Psoas muscle (tissue), 8 donors: ENCODE results near the gene RFC2. TPM values are rescaled to one million over a fixed set of nuclear protein-coding genes. Genes with fewer than 3 reads are reported as not detected.

ENCODE experiments used
- ATAC-seq, 4 donors: fragments of 200-7000 bp; cut with Tn5 transposase; one replicate each; pipeline ENCODE4 v1.9.1; 2020; ENCODE audit warnings: moderate library complexity in 3 of 4, mild to moderate bottlenecking in 2 of 4
- DNase-seq, 2 donors: peaks; one replicate each; pipeline ENCODE4 v3.0.0-alpha.2; 2020
- H3K27ac ChIP-seq: fragments of 200-600 bp; one replicate; pipeline ENCODE4 v1.8.0; 2022
- H3K27me3 ChIP-seq, 3 donors: fragments of 200-600 bp in 1 of 3; one replicate each; pipeline versions ENCODE4 v1.6.1 to v1.8.0; 2013 to 2022; ENCODE audit warnings: low read length in 2 of 3, mild to moderate bottlenecking in 2 of 3, moderate library complexity in 1 of 3; ENCODE audit not compliant: insufficient read depth in 3 of 3
- H3K36me3 ChIP-seq, 2 donors: fragments of 200-600 bp in 1 of 2; one replicate each; pipeline versions ENCODE4 v1.6.1 to v1.8.0; 2013 to 2022; ENCODE audit warnings: low read depth in 1 of 2, mild to moderate bottlenecking in 1 of 2, moderate library complexity in 1 of 2; ENCODE audit not compliant: insufficient read depth in 1 of 2
- H3K4me1 ChIP-seq: fragments of 200-600 bp; one replicate; pipeline ENCODE4 v1.8.0; 2022
- H3K4me3 ChIP-seq: fragments of 200-600 bp; one replicate; pipeline ENCODE4 v1.8.0; 2022; ENCODE audit warnings: mild to moderate bottlenecking
- H3K9me3 ChIP-seq: fragments of 200-600 bp; one replicate; pipeline ENCODE4 v1.8.0; 2022
- CTCF ChIP-seq: fragments of 200-600 bp; IDR thresholded peaks from one replicate; pipeline ENCODE4 v1.8.0; 2022; ENCODE audit warnings: antibody characterized with exemption
- WGBS, 3 donors: extraction: QIAGEN DNeasy Blood & Tissue Kit; methylation state at CpG; one replicate each; pipeline versions ENCODE4 v1.1.6 to v1.1.7; 2013; 5-methylcytosine and 5-hydroxymethylcytosine counted together
- intact Hi-C, 2 donors: fragments of 100-400 bp; cut with DNase I; formaldehyde crosslinking; loops; one replicate each; pipeline versions ENCODE4 v1.11.0 to v1.14.2; 2022
- polyA plus RNA-seq, 3 donors: library from polyadenylated mRNA; stranded (reverse); fragments of 200-250 nt; gene quantifications; one replicate each; pipeline ENCODE4 v1.2.3, GENCODE V29; 2013
- total RNA-seq, 4 donors: library from RNA; stranded (reverse); fragmentation: NEBNext Ultra II Directional in 2 of 4; extraction: Animal tissue kit (Norgen Biotek cat#: 25700) in 2 of 4; gene quantifications; one replicate each; pipeline versions ENCODE4 v1.2.1 to v1.2.4, GENCODE V29; 2021 to 2023
- donor health status: healthy with polysubstance abuse.
- donor health status: DM: no; HTN: no; CAD: no; lungs with moderate emphysema.
- donor health status: Bipolar disorder and iron deficiency.
- donor health status: healthy.
- donor health status: DM: yes; HTN: yes; CAD: no.
- donor health status: DM: no; HTN: no; CAD: no.
- donor health status: DM: no; HTN: no; CAD: no.
- donor health status: DM: yes; HTN: yes; CAD: no.

The RFC2 gene
- total and polyA plus RNA-seq, 7 donors = 13.7 to 25.8 (median 19.8) TPM

- TF ChIP-seq CTCF = no peak
- no peak for ATAC-seq
- no peak for DNase-seq
Observed at GRCh38 chr7:74233655-74234285, 20.4 kb downstream of the RFC2 start.

GRCh38 chr7:74231232-74231590 lies 23.0 kb downstream of the RFC2 start:
- TF ChIP-seq CTCF = no peak
- H3K4me3 ChIP-seq = no peak overlapping the region
- DNase-seq = no peak
- no peaks in the 10 kb centered on the region for H3K9me3 ChIP-seq
- ATAC-seq = no peak
- no peaks in the 10 kb centered on the region for H3K27me3 ChIP-seq
- no peak overlapping the region for H3K27ac ChIP-seq
- WGBS, 3 donors = 91 to 95% (median 91%) methylated on average over 12 of the region's 12 CpGs
- H3K4me1 ChIP-seq = no peaks in the 10 kb centered on the region
- intact Hi-C loops = no loop called here
- H3K36me3 ChIP-seq = peaks cover 0 to 72% of the 10 kb centered on the region in 2 donors

More at GRCh38 chr7:74233655-74234285, 20.4 kb downstream of the RFC2 start:
- H3K27ac ChIP-seq = no peak overlapping the region
- 86 to 92% (median 87%) methylated on average over 13 of the region's 13 CpGs for WGBS, 3 donors
- H3K27me3 ChIP-seq = no peaks in the 10 kb centered on the region
- peaks cover 0 to 89% of the 10 kb centered on the region in 2 donors for H3K36me3 ChIP-seq
- intact Hi-C loops = no loop called here
- no peaks in the 10 kb centered on the region for H3K9me3 ChIP-seq
- no peaks in the 10 kb centered on the region for H3K4me1 ChIP-seq
- H3K4me3 ChIP-seq = no peak overlapping the region

- ATAC-seq = no peak
- no peak overlapping the region for H3K27ac ChIP-seq
- H3K4me3 ChIP-seq = no peak overlapping the region
- no peaks in the 10 kb centered on the region for H3K4me1 ChIP-seq
- intact Hi-C loops = no loop called here
- peaks cover 0 to 67% of the 10 kb centered on the region in 2 donors for H3K36me3 ChIP-seq
- no peaks in the 10 kb centered on the region for H3K27me3 ChIP-seq
- DNase-seq = no peak
- 94 to 96% (median 96%) methylated on average over 15 of the region's 15 CpGs for WGBS, 3 donors
- no peaks in the 10 kb centered on the region for H3K9me3 ChIP-seq
- TF ChIP-seq CTCF = no peak
Observed at GRCh38 chr7:74230446-74231231, 23.6 kb downstream of the RFC2 start.

GRCh38 chr7:74228951-74229900 lies 25.0 kb downstream of the RFC2 start:
- no peak for TF ChIP-seq CTCF
- H3K4me3 ChIP-seq = no peak overlapping the region
- no peaks in the 10 kb centered on the region for H3K9me3 ChIP-seq
- DNase-seq = no peak
- WGBS, 3 donors = 94 to 98% (median 96%) methylated on average over 9 of the region's 9 CpGs
- intact Hi-C loops = no loop called here
- no peaks in the 10 kb centered on the region for H3K27me3 ChIP-seq
- H3K36me3 ChIP-seq = peaks cover 0 to 59% of the 10 kb centered on the region in 2 donors
- H3K27ac ChIP-seq = no peak overlapping the region
- no peaks in the 10 kb centered on the region for H3K4me1 ChIP-seq
- ATAC-seq = no peak
